ENCODE results near the gene SLC25A12.

GRCh38 chr2:171810422-171811244 lies 83.4 kb downstream of the SLC25A12 start:
- TF ChIP-seq POLR2AphosphoS5 (IDR thresholded peaks at IDR 0.05) = no peak
- TF ChIP-seq POLR2A (IDR thresholded peaks at IDR 0.05) = no peak
